DMS 273 (cell line): ENCODE data around the gene FOSL2.

ENCODE experiments used
- DNase-seq: peaks from one replicate; lab custom pipeline; 2025; ENCODE audit not compliant: unreplicated experiment; lab: John Stamatoyannopoulos, UW

FOSL2 gene

DNA sequence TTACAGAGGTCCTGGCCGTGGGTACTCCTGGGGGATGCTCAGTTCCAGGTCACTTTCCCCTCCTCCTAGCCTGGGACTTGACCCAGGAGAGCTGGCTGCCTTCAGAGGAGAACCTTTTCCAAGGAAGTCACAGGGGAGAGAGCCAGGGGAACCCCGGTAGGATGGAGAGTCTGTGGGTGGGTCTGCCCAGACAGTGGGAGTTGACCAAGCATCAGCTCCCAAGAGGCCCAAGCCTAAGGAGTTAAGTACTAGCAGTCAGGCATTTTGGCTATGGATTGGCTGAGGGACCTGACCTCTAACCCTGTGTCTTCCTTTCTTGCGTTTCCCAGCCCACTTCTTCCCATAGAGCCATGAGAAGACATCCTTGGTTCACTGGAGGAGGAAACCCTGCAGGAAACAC lies 54.4 kb downstream of the FOSL2 start:
- no peak for DNase-seq

DNA sequence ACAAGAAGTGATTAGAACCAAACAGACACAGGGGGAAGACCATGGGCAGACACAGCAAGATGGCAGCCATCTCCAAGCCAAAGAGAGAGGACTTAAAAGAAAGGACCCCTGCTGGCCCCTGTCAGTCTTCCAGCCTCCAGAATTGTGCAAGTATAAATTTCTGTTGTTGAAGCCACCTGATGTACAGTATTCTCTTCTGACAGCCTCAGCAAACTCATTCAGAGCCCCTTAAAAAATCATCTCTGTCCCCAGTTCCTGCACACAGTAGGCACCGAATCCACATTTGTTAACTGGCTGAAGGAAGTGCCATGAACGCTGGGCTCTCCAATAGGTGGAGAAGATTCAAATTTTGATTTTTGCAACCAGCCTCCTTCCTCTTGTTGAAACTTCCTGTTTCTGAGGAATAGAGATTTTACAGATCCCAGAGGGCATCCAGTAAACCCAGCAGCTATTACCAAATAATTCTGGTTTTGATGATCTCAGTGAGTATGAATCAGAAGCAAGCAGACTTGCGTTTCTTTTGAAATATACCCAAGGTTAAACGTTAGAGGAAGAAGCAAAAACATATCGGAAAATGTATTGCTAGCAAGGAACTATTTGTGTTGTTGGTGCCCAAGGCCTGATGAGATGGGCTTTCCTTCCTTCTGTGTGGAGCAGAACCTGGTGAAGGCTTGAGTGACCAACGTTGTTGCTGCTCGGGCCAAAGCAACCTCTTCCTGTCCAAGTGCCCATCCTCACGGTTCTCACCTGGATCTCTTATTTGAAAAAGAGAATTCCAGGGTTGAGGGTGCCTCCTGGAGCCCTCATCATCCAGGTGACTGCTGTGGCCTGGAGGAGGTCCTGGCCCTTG lies 55.5 kb downstream of the FOSL2 start:
- DNase-seq, result no peak

DNA sequence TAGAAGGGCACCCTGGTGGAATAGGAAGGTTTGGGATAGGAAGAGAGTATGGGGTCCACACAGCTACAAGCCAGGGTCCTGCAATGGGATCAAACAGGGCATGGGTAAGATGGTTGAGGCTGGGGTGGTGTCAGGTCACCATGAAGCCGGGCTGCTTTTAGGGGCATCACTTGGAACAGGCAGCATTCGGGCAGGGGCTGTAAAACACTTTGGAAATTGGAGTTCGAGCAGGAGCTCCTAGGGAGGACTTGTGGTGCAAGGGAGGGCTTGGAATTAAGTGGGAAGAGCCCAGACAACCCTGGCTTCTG lies 56.1 kb downstream of the FOSL2 start:
- no peak for DNase-seq

DNA sequence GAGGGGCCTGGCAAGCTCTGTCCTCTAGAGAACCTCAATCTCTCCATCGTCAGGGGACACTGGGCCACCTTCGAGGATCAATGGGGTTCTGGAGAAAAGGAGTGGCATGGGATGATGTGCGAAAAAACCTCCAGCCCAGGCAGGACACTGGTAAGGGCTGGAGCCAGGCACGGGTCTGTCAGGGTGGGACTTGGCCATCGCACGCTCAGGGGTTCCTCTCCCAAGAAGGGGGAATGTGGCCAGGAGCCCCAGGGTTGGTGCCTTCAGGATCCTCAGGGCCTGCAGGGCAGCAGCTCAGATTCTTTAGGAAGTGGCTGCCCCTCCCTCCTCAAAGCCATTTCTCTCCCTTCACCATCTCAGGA lies 56.4 kb downstream of the FOSL2 start:
- DNase-seq, result no peak

DNA sequence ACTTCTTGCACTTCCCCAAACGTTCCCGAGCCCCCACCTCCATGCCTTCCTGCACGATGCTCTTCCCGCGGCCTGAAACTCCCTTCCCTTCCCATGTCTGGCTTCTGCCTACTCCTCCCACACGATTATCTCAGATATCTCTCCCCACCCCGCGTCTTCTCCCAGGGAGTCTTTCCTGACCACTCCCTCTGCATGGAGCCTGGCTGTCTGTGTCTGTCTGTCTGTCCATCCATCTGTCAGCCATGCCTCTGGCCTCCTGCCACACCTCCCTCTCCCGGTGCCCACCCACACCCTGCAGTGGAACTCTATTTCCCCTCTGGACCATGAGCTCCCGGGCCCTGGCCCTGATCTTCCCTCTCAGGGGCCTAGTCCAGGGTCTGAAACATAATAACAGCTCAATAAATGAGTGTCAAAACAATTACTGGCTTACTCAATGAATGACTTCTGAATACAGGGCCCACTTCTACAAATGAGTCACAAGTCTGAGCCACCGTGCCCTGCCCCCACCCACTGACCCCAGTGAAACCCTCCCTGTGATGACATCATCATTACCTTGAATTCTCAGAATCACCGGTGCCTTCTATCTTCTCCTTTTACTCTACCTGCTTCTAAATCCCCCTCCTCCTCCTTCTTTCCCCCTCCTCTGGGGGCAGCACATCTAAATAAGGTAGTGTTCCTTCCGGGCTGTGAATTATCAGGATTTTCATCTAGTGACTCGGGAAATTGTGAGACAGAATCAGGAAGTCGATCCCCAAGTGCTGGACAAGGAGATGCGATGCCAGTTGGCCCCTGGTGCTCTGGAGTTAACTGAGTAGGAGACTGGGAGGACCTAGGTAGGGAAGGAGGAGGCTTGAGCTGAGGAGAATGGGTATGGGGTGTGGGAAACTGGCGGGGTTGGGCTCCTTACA lies 57.1 kb downstream of the FOSL2 start:
- DNase-seq, result peak; percentile 43

DNA sequence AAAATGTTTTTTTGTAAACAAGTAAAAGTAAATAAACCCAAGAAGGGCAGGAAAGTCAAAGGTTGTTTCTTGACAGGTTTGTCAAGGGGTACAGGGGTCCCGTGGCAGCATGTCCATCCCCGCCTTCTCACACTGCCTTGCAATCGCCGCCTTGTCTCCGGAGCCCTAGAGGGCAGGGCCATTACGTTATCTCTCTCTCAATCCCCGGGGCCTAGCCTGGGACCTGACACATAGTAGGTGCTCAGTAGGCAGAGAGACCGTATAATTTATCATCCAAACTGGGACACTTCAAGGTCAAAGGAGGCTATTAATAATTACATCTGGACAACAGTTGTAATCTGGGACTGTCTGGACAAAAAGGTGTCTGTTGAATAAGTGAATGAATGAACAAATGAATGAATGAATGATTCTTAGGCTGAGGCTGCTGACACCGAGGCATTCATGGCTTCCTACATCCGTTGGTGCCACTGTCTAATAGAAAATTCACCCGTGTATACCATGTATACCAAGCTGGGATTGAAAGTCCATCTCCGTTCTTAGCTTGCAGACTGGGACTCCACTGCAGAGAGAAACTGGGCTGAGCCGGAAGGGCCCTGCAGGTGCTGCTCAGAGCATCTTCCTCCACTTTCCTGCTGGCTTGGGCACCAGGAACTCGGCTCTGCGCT lies 58.4 kb downstream of the FOSL2 start:
- no peak for DNase-seq

DNA sequence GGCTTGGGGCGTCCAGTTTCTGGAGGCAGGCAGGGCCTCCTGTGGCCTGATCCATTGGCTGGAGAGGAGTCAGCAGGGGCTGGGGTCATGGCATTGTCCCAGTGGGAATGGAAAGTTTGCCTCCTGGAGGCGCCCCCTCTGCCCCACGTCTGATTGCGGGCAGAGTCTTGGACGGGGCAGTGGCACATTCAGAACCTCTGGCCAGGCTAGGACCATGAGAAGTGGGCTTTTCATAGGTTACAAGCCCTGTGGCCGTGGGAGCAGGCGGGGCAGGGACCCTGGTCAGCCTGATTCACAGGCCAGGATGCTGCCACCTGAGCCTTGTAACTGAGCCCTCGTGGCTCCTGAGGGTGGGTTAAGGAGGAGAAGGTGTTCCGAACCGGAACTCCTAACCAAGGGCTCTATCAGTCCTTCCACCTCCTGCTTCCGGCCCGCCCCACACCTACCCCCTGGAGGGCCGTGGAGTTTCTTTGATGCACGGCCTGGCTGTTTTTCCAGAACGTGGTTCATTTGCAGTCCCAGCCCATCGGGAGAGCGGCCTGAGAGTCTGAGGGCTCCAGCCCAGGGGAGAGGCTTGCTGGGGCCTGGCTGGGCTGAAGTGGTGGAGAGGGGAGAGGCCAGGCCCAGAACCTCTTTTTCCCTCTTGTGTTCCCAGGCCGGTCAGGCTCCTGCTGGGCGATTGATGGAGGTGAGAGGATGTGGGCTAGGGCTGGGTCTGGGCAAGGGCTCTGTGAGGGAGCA lies 59.3 kb downstream of the FOSL2 start:
- DNase-seq, result no peak

DNA sequence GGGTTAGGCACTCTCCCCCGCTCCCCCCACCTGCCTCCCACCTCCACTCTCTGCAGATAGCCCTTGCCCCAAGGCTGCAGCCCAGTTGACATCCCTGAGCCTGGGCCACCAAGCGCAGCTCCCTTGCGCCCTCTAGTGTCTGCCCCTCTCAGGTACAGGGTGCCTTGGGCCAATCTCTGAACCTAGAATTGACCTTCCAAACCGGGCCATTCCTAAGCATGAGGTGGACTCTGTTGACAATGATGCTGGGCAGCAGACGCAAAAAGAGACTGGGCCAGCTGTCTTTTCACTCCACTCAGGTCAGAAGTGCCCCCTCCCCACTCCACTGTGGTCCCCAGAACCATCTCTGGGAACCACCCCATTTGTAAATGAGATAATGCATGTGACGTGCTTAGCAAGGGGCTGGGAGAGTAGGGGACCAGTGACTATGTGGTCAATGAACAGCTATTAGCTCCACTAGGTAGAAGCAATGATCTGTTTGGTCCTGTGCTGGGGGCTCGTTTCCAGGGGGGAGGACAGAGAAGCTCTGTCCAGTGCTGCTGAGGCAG lies 60.0 kb downstream of the FOSL2 start:
- DNase-seq, result peak; percentile 83

DNA sequence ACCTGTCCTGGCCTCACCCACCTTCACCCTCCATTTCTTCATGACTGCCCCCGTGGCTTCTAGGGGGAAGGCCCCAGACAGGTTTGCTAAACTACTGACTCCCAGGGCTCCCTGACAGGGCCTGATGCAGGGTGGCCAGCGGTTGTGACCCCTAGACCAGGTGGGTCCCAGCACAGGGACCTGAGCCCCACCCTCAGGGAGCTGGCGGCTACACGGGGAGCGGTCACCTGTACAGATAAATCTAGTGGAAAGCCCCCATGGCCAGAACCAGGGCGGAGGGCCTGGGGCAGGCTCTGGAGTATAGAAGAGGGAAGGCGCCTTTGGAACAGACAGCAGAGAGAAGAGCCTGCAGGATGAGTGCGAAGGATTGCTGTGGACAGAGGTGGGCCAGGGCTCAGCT lies 60.7 kb downstream of the FOSL2 start:
- DNase-seq, result no peak

DNA sequence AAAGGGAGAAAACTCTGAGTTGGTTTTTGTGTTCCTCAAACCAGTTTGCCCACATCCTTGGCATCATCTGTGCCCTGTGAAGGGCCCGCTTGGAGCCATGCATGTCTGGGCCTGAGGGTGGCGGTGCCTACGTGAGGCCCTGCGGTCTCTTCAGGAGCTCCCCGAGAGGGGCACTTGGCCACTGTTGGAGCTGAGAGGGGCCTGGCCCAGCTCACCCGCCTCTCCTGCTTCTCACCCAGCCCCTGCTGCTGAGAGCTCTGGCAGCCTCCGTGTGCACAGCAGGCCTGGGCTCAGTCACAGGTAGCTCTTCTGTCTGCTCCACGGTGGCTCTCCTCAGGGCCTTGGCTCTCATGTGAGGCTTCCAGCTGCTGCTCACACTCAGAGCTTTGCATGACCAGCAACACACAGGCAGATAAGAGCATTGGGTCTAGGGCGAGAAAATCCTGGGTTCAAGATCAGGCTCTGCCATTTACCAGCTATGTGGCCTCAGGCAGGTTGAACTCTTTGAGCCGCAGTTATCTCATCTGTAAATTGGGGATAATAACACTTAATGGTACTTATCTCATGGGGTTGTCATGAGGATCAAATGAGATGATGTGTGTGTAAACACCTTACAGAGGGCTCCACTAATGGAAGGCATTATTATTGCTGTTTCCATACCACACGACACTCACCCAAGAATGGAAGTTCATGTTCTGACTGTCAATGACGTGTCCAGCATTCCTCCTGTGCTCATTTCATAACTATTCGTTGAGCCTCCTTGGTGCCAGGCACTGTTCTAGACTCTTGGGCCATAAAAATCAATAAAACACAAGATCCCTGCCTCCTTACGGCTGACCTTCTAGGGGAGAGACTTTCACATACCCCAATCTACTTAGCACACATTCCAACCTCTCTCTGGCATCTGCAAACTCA lies 61.6 kb downstream of the FOSL2 start:
- no peak for DNase-seq

DNA sequence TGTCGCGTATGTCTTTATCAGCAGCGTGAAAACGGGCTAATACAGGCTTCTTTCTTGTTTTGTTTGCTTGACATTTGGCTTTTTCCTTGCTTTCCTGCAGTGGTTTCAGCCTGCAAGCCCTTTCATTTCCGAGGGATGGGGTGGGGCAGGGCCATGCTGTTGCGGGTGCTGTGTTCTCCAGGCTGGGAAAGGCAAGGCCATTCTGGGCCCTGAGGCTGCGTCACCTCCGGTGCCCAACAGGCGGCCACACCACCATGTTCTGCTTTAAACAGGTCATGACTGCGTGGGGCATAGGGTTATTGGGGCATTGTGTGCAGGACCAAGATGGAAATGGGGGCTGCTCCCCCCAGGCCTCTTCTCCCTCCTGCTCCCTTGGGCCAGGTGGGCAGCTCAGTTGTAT lies 64.6 kb downstream of the FOSL2 start:
- DNase-seq, result no peak

DNA sequence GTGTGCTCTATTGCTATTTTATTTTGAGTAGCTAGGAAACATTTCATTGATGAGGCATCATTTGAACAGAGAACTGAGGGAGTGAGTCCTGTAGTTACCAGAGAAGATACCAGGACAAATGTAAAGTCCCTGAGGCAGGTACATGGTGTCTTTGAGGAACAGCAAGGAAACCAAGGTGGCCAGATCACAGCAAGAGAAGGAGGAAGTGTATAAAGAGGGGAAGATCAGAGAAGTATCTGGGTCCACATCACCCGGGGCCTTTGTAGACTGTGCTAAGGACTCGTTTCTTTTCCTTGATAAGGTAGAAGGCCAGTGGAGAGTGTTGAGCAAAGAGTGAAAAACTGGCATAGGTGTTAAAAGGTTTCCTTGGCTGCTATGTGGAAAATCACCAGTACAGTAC lies 68.4 kb downstream of the FOSL2 start:
- no peak for DNase-seq

DNA sequence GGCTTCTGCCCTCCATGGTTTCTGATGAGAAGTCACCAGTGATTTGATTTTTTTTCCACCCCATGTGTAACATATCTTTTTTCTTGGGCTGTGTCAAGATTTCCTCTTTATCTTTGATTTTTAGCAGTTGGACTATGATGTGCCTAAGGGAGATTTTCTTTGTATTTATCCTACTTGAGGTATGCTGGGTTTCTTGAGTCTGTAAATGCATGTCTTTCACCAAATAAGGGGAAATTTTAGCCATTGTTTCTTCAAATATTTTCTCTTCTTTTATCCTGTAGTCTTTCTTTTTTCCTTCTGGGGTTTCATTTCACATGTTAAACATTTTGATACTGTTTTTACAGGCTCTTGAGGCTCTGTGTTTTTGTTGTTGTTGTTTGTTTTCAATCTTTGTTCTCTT lies 69.5 kb downstream of the FOSL2 start:
- no peak for DNase-seq

DNA sequence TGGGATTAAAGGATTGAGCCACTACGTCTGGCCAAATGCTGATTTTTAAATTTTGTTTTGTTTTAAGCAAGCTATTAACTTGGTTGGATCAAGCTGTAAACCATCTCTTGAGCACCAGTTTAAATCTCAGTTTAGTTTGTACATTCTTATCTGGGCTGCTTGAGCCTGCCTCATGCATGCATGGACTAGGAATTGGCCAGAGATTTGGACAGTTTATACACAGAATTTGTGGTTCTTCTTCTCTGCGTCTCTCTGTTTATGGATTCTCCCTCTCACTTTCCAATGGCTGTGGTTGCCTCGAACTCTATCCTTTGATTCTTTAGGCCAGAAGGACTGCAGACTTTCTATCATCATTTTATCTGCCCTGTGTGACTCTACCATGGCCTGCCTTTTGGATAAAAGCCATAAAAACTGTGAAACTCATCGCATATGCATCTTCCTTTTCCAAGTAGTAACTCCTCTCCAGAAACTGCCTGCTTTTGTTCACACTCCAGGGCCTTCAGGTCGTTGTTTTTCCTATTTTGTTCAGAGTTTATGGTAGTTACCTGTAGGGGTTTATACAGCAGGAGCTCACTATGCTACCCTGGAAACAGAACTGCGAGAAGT lies 70.7 kb downstream of the FOSL2 start:
- DNase-seq, result no peak

DNA sequence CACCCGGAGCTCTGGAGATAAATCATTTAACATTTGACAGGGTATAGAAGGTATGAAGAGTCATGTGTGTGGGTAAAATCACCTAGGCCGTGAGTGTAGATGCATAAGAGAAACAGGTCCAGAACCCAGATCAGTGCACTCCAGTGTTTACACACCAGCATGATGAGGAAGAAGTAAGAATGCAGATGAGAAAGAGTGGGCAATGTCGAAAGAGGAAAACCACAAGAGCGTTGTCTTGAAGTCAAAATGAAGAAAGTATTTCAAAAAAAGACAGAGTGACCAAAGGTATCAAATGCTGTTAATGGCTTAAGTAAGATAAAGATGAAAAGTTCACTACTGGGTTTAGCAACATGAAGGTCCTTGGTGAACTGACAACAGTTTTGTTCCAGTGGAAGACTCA lies 71.2 kb downstream of the FOSL2 start:
- DNase-seq, result no peak

DNA sequence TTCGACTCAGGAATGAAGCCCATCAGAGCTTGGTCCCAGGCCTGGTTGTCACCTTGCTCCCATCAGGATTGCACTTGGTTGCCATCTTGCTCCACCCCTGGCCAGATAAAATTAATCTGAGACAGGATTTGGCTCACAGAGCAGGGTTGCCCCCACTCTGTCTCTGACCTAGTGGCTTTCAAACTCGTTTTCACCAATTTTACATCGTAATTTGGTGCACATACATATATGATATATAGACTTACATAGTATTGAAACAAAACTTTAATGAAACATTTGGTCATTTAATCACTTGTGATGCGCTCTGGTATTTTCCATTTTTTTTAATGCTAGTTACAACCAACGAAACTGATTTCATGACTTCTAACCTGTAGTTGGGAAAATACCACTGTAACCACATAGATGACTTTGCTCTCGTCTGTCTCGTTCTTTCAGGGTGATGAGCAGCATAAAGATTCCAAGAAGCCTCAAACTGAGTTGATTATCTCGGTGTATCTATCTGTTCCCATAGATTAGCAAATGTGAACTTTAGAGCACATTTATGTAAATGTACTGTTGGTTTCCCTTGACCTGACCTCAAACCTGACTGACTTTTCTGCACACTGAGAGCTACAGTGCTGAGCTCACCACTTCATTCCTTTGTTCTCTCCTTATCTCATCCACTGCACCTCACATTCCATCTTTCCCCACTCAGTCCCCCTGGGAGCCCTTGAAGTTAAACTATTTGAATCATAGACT lies 72.7 kb downstream of the FOSL2 start:
- no peak for DNase-seq
